Cardiac fibroblast (primary cell): ENCODE results near the gene PPP1R1B.

Source experiments
- DNase-seq, 2 donors: peaks; one replicate each; pipeline versions ENCODE4 v3.0.0 to v3.0.0-alpha.2; 2010; ENCODE audit warnings: low read depth in 2 of 2
- H3K4me3 ChIP-seq, 2 donors: replicated peaks in 1 of 2; 1 replicate in 1 of 2; 2 replicates in 1 of 2; pipeline ENCODE4 v1.5.1; 2011; ENCODE audit warnings: low read depth in 2 of 2, low read length in 2 of 2, mild to moderate bottlenecking in 2 of 2, moderate library complexity in 1 of 2
- CTCF ChIP-seq: IDR thresholded peaks from one replicate; pipeline ENCODE4 v1.5.1; 2011; ENCODE audit warnings: low read depth, mild to moderate bottlenecking, low read length, inconsistent platforms

PPP1R1B gene

GRCh38 chr17:39609416-39610025 lies 17.2 kb upstream of the PPP1R1B start:
- TF ChIP-seq CTCF, result no peak
- no peak overlapping the region for H3K4me3 ChIP-seq
- DNase-seq, result no peak

- DNase-seq, result no peak
- no peak for TF ChIP-seq CTCF
- H3K4me3 ChIP-seq, result no peak overlapping the region
These were observed 15.2 kb upstream of the PPP1R1B start for GRCh38 chr17:39611401-39612112.

GRCh38 chr17:39612291-39612894 lies 14.4 kb upstream of the PPP1R1B start:
- DNase-seq, result no peak
- TF ChIP-seq CTCF, result no peak

GRCh38 chr17:39612935-39613464 lies 13.8 kb upstream of the PPP1R1B start:
- no peak for DNase-seq
- H3K4me3 ChIP-seq, result no peak overlapping the region
- no peak for TF ChIP-seq CTCF

More at GRCh38 chr17:39612291-39612894, 14.4 kb upstream of the PPP1R1B start:
- H3K4me3 ChIP-seq, result no peak overlapping the region

GRCh38 chr17:39614545-39615157 lies 12.1 kb upstream of the PPP1R1B start:
- no peak for TF ChIP-seq CTCF
- DNase-seq, result no peak

GRCh38 chr17:39615434-39615833 lies 11.3 kb upstream of the PPP1R1B start:
- DNase-seq, result no peak
- TF ChIP-seq CTCF, result no peak
- no peak overlapping the region for H3K4me3 ChIP-seq

More at GRCh38 chr17:39614545-39615157, 12.1 kb upstream of the PPP1R1B start:
- no peak overlapping the region for H3K4me3 ChIP-seq
